IMR-90 (cell line): Measurements from ENCODE around the gene PEX10.

Source experiments
- BHLHE40 ChIP-seq: fragments of 150-350 bp; IDR thresholded peaks from 2 replicates; pipeline ENCODE4 v1.6.1; 2016; ENCODE audit warnings: mild to moderate bottlenecking, low read depth, low read length
- CEBPB ChIP-seq: IDR thresholded peaks from 2 replicates; pipeline ENCODE4 v1.6.1; 2012; ENCODE audit warnings: low read depth, low read length, improper control_type of control experiment
- CTCF ChIP-seq: conservative IDR thresholded peaks from 2 replicates; pipeline ENCODE4 v1.5.1; 2012; ENCODE audit warnings: mild to moderate bottlenecking, low read depth, low read length, improper control_type of control experiment
- FOS ChIP-seq: fragments of 150-350 bp; IDR thresholded peaks from 2 replicates; pipeline ENCODE4 v1.6.1; 2016; ENCODE audit warnings: low read depth, low read length
- MAFK ChIP-seq: IDR thresholded peaks from 2 replicates; pipeline ENCODE4 v1.6.1; 2012; ENCODE audit warnings: low read depth, low read length, improper control_type of control experiment
- MAZ ChIP-seq: IDR thresholded peaks from 2 replicates; pipeline ENCODE4 v1.6.1; 2012; ENCODE audit warnings: low read depth, mild to moderate bottlenecking, low read length, improper control_type of control experiment, moderate library complexity, borderline replicate concordance
- MXI1 ChIP-seq: IDR thresholded peaks from 2 replicates; pipeline ENCODE4 v1.6.1; 2012; ENCODE audit warnings: low read depth, mild to moderate bottlenecking, low read length, moderate library complexity, borderline replicate concordance
- NFE2L2 ChIP-seq: fragments of 150-350 bp; IDR thresholded peaks from 2 replicates; pipeline ENCODE4 v1.6.1; 2016; ENCODE audit warnings: low read depth, mild to moderate bottlenecking, low read length
- POLR2A ChIP-seq: IDR thresholded peaks from 2 replicates; pipeline ENCODE4 v1.6.1; 2012; ENCODE audit warnings: mild to moderate bottlenecking, low read depth, low read length
- RAD21 ChIP-seq: IDR thresholded peaks from 2 replicates; pipeline ENCODE4 v1.6.1; 2012; ENCODE audit warnings: low read length, improper control_type of control experiment
- SMC3 ChIP-seq: fragments of 150-350 bp; IDR thresholded peaks from 2 replicates; pipeline ENCODE4 v1.6.1; 2016; ENCODE audit warnings: low read depth, mild to moderate bottlenecking, antibody characterized with exemption, low read length, moderate library complexity
- USF2 ChIP-seq: fragments of 150-350 bp; IDR thresholded peaks from 2 replicates; pipeline ENCODE4 v1.6.1; 2017; ENCODE audit warnings: mild to moderate bottlenecking, antibody characterized with exemption, low read length, low read depth

- no peak for TF ChIP-seq CTCF
- no peak for TF ChIP-seq CEBPB
- no peak for TF ChIP-seq POLR2A
- no peak for TF ChIP-seq MAFK
- TF ChIP-seq USF2: no peak
- no peak for TF ChIP-seq BHLHE40
- no peak for TF ChIP-seq NFE2L2
- no peak for TF ChIP-seq FOS
- no peak for TF ChIP-seq MXI1
- no peak for TF ChIP-seq MAZ
- TF ChIP-seq SMC3: no peak
- TF ChIP-seq RAD21: no peak
Measured at GRCh38 chr1:2428490-2428889, 16.1 kb upstream of the PEX10 start.
